H1 (cell line): ENCODE results near the gene IPO11. TPM values are rescaled to one million over a fixed set of nuclear protein-coding genes. Genes with fewer than 3 reads are reported as not detected.

Experiments
- CTCF ChIA-PET: fragments of 300-600 bp; sonication (Branson Sonifier 250); formaldehyde crosslinking; loops from one replicate; lab custom pipeline; 2021; ENCODE audit not compliant: partially characterized antibody; lab: Charles Lee
- POLR2A ChIA-PET: fragments of 300-600 bp; sonication (Branson Sonifier 250); formaldehyde crosslinking; loops from one replicate; lab custom pipeline; 2021; ENCODE audit warnings: inconsistent platforms; ENCODE audit not compliant: partially characterized antibody; lab: Charles Lee
- DNase-seq, 2 experiments: peaks; one replicate each; pipeline versions ENCODE4 v3.0.0 to v3.0.0-alpha.2; 2010 to 2022; ENCODE audit warnings: low spot score in 2 of 2, low read depth in 1 of 2, mixed read lengths in 1 of 2
- FAIRE-seq: peaks from 2 replicates; lab custom pipeline; 2011; peaks lifted over from hg19 to GRCh38; lab: Jason Lieb, UNC
- H2AFZ ChIP-seq: 2 replicates; pipeline ENCODE4 v1.8.1; 2012; ENCODE audit warnings: low read length, inconsistent platforms
- H2AK5ac ChIP-seq: 2 replicates; pipeline ENCODE4 v1.6.1; 2013; ENCODE audit warnings: low read depth, low read length
- H2BK120ac ChIP-seq: replicated peaks from 2 replicates; pipeline ENCODE3; 2013; ENCODE audit warnings: low read depth, low read length, inconsistent platforms
- H2BK12ac ChIP-seq: 2 replicates; pipeline ENCODE4 v1.6.1; 2013; ENCODE audit warnings: low read depth, low read length
- H2BK15ac ChIP-seq: 2 replicates; pipeline ENCODE4 v1.6.1; 2013; ENCODE audit warnings: low read length
- H2BK20ac ChIP-seq: 2 replicates; pipeline ENCODE4 v1.6.1; 2013; ENCODE audit warnings: low read length
- H2BK5ac ChIP-seq: 2 replicates; pipeline ENCODE4 v1.6.1; 2013; ENCODE audit warnings: low read depth, low read length
- H3K14ac ChIP-seq: 2 replicates; pipeline ENCODE4 v1.6.1; 2013; ENCODE audit warnings: inconsistent platforms; ENCODE audit not compliant: insufficient read length
- H3K18ac ChIP-seq: 2 replicates; pipeline ENCODE4 v1.6.1; 2013; ENCODE audit warnings: low read length; ENCODE audit errors: extremely low read depth
- H3K23ac ChIP-seq: 2 replicates; pipeline ENCODE4 v1.6.1; 2013; ENCODE audit warnings: inconsistent platforms; ENCODE audit not compliant: insufficient read length
- H3K23me2 ChIP-seq: 2 replicates; pipeline ENCODE4 v1.6.1; 2013; ENCODE audit warnings: low read depth, low read length
- H3K27ac ChIP-seq: 2 replicates; pipeline ENCODE4 v1.6.1; 2011; ENCODE audit warnings: low read depth, low read length, inconsistent platforms
- H3K27me3 ChIP-seq, 4 experiments: replicated peaks in 1 of 4; 1 replicate in 1 of 4; 2 replicates in 3 of 4; pipeline versions ENCODE4 v1.6.1 to v1.8.1; 2011 to 2013; ENCODE audit warnings: low read length in 3 of 4, mild to moderate bottlenecking in 3 of 4, inconsistent platforms in 2 of 4, mixed read lengths in 2 of 4, moderate library complexity in 1 of 4; ENCODE audit not compliant: control insufficient read depth in 3 of 4, insufficient read depth in 3 of 4; ENCODE audit errors: extremely low read depth in 1 of 4
- H3K36me3 ChIP-seq, 4 experiments: 2 replicates each; pipeline versions ENCODE4 v1.6.1 to v1.8.1; 2011 to 2013; ENCODE audit warnings: mild to moderate bottlenecking in 4 of 4, low read length in 3 of 4, moderate library complexity in 2 of 4, control low read depth in 1 of 4, inconsistent platforms in 1 of 4; ENCODE audit not compliant: insufficient read depth in 4 of 4, control insufficient read depth in 2 of 4
- H3K4ac ChIP-seq: replicated peaks from 2 replicates; pipeline ENCODE3; 2013; ENCODE audit warnings: low read length, low read depth, mixed read lengths, inconsistent platforms; ENCODE audit not compliant: insufficient read length
- H3K4me1 ChIP-seq, 4 experiments: replicated peaks in 1 of 4; 1 replicate in 1 of 4; 2 replicates in 3 of 4; pipeline versions ENCODE4 v1.6.1 to v1.8.1; 2011 to 2013; ENCODE audit warnings: low read length in 3 of 4, inconsistent platforms in 2 of 4, mixed read lengths in 1 of 4; ENCODE audit not compliant: insufficient read depth in 4 of 4, control insufficient read depth in 3 of 4
- H3K4me2 ChIP-seq, 2 experiments: 2 replicates each; pipeline versions ENCODE4 v1.6.1 to v1.8.1; 2011 to 2013; ENCODE audit warnings: low read depth in 2 of 2, low read length in 2 of 2, control low read depth in 1 of 2, inconsistent platforms in 1 of 2, mild to moderate bottlenecking in 1 of 2; ENCODE audit not compliant: insufficient read depth in 1 of 2
- H3K4me3 ChIP-seq, 4 experiments: fragments of 200-600, 300-600 bp in 1 of 4; sonication (generic), shearing (Covaris generic), sonication (Bioruptor Twin) in 1 of 4; 2 replicates each; pipeline versions ENCODE4 v1.5.1 to v1.8.1; 2011 to 2016; ENCODE audit warnings: low read length in 4 of 4, low read depth in 3 of 4, control low read depth in 2 of 4, inconsistent platforms in 2 of 4, mild to moderate bottlenecking in 2 of 4, mixed read lengths in 1 of 4, moderate library complexity in 1 of 4; ENCODE audit not compliant: insufficient read depth in 2 of 4; ENCODE audit errors: extremely low read depth in 1 of 4
- H3K56ac ChIP-seq: replicated peaks from 2 replicates; pipeline ENCODE3; 2013; ENCODE audit warnings: low read depth, mild to moderate bottlenecking, mixed read lengths, low read length, inconsistent platforms; ENCODE audit not compliant: insufficient read length
- H3K79me1 ChIP-seq: 2 replicates; pipeline ENCODE4 v1.6.1; 2013; ENCODE audit warnings: low read depth, low read length, control low read depth
- H3K79me2 ChIP-seq, 2 experiments: 2 replicates each; pipeline versions ENCODE4 v1.6.1 to v1.8.1; 2012 to 2013; ENCODE audit warnings: low read length in 2 of 2, mild to moderate bottlenecking in 2 of 2, inconsistent platforms in 1 of 2; ENCODE audit not compliant: insufficient read depth in 2 of 2, control insufficient read depth in 1 of 2
- H3K9ac ChIP-seq, 4 experiments: replicated peaks in 1 of 4; 1 replicate in 1 of 4; 2 replicates in 3 of 4; pipeline versions ENCODE4 v1.6.1 to v1.8.1; 2011 to 2013; ENCODE audit warnings: low read depth in 3 of 4, low read length in 3 of 4, control low read depth in 2 of 4, mild to moderate bottlenecking in 2 of 4, moderate library complexity in 2 of 4, inconsistent platforms in 1 of 4; ENCODE audit errors: extremely low read depth in 1 of 4
- H3K9me3 ChIP-seq, 2 experiments: 2 replicates each; pipeline versions ENCODE4 v1.6.1 to v1.8.1; 2012 to 2013; ENCODE audit warnings: mild to moderate bottlenecking in 2 of 2, moderate library complexity in 2 of 2, control low read depth in 1 of 2, inconsistent platforms in 1 of 2, low read depth in 1 of 2, low read length in 1 of 2, mixed read lengths in 1 of 2; ENCODE audit not compliant: insufficient read depth in 2 of 2
- H4K20me1 ChIP-seq, 2 experiments: replicated peaks in 1 of 2; 2 replicates each; pipeline versions ENCODE3 to v1.8.1; 2011 to 2013; ENCODE audit warnings: inconsistent platforms in 2 of 2, low read length in 2 of 2, mild to moderate bottlenecking in 1 of 2; ENCODE audit not compliant: insufficient read depth in 2 of 2, control insufficient read depth in 1 of 2
- H4K5ac ChIP-seq: 2 replicates; pipeline ENCODE4 v1.6.1; 2013; ENCODE audit warnings: low read length, low read depth, mixed read lengths, inconsistent platforms; ENCODE audit not compliant: insufficient read length
- H4K8ac ChIP-seq: 2 replicates; pipeline ENCODE4 v1.8.0; 2013; ENCODE audit warnings: mild to moderate bottlenecking, moderate library complexity, low read length, inconsistent platforms; ENCODE audit not compliant: insufficient read depth; ENCODE audit errors: extremely low read depth
- H4K91ac ChIP-seq: replicated peaks from 2 replicates; pipeline ENCODE3; 2013; ENCODE audit warnings: low read length, mixed read lengths, inconsistent platforms; ENCODE audit not compliant: insufficient read length
- BRCA1 ChIP-seq: IDR thresholded peaks from 2 replicates; pipeline ENCODE4 v1.6.1; 2012; ENCODE audit warnings: low read depth, low read length, improper control_type of control experiment
- CHD1 ChIP-seq: IDR thresholded peaks from 2 replicates; pipeline ENCODE4 v1.6.1; 2012; ENCODE audit warnings: low read depth, low read length, improper control_type of control experiment
- FOSL1 ChIP-seq: IDR thresholded peaks from 2 replicates; pipeline ENCODE4 v1.6.1; 2011; ENCODE audit warnings: mild to moderate bottlenecking, low read depth, low read length, moderate library complexity; ENCODE audit not compliant: insufficient read depth
- GABPA ChIP-seq: IDR thresholded peaks from 2 replicates; pipeline ENCODE4 v1.6.1; 2011; ENCODE audit warnings: mild to moderate bottlenecking, low read length, moderate library complexity, borderline replicate concordance; ENCODE audit not compliant: insufficient read depth
- RFX5 ChIP-seq: IDR thresholded peaks from 2 replicates; pipeline ENCODE4 v1.6.1; 2011; ENCODE audit warnings: low read depth, low read length, improper control_type of control experiment, borderline replicate concordance
- polyA plus RNA-seq, 7 experiments: library from polyadenylated mRNA; depleted of rRNA in 3 of 7; stranded (reverse) in 5 of 7; unstranded in 2 of 7; fragments of >200 nt in 5 of 7; fragments of 200-250 nt in 2 of 7; gene quantifications; 1 replicate in 5 of 7; 2 replicates in 1 of 7; 4 replicates in 1 of 7; pipeline versions ENCODE4 v1.2.1 to v1.2.3, GENCODE V29; 2011 to 2013; ENCODE audit warnings: missing spikeins in 2 of 7, mixed read lengths in 2 of 7
- total RNA-seq: library from RNA; stranded (reverse); fragmentation: NEBNext Ultra II Directional; extraction: Animal tissue kit (Norgen Biotek cat#: 25700); gene quantifications from 2 replicates; pipeline ENCODE4 v1.2.1, GENCODE V29; 2021

The IPO11 gene
- total and polyA plus RNA-seq, 2 of the 8 experiments (the other 6 are each of a cell fraction or from before 2014, with no cell fraction given), result 23.6 to 64.4 TPM

DNA sequence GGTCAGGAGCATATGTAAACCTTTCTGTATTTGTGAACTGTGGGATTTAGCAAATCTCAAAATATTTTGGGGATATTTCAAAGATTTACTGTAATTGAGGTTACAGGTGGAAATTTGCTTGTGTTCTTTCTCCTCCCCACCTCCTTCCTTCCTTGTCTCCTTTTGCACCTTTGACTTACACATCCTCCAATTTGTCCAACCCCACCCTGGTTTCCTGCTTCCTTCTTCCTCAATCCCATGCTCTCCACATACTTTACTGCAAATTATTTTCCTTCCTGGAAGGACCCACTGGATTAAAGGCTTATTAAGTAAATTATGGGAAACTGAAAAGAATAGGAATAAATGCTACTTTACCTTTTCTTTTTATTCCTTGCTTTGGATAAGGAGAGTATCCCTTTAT is 91.6 kb downstream of the IPO11 start:
- H3K23ac ChIP-seq, result no peak overlapping the region
- H2BK20ac ChIP-seq, result no peak overlapping the region
- DNase-seq (no peak), FAIRE-seq (no peak)
- H4K5ac ChIP-seq, result no peak overlapping the region
- H4K8ac ChIP-seq, result no peak overlapping the region
- no peaks in the 10 kb centered on the region for H3K79me1 ChIP-seq
- no peak overlapping the region for H3K56ac ChIP-seq
- H3K14ac ChIP-seq, result no peak overlapping the region
- no peak overlapping the region for H3K4ac ChIP-seq
- no peak overlapping the region for H2BK5ac ChIP-seq
- H3K18ac ChIP-seq, result no peak overlapping the region
- H4K20me1 ChIP-seq, result peaks cover 0 to 1% of the 10 kb centered on the region in 2 experiments
- POLR2A ChIA-PET, result no interaction called here
- H3K4me1 ChIP-seq, result no peaks in the 10 kb centered on the region
- no peak overlapping the region for H3K9ac ChIP-seq
- no peaks in the 10 kb centered on the region for H3K79me2 ChIP-seq
- no peak overlapping the region for H2AFZ ChIP-seq
- H2AK5ac ChIP-seq, result no peak overlapping the region
- H3K36me3 ChIP-seq, result peaks cover 0 to 19% (median 4%) of the 10 kb centered on the region in 4 experiments; a peak in 2 of 8 replicates
- CTCF ChIA-PET, result no interaction called here
- no peak overlapping the region for H2BK15ac ChIP-seq
- H3K27ac ChIP-seq, result no peak overlapping the region
- H3K9me3 ChIP-seq, result 0 out of 4 replicates have a peak, but pooled peaks cover 0 to 2% of the 10 kb centered on the region in 2 experiments
- no peaks in the 10 kb centered on the region for H3K23me2 ChIP-seq
- no peak overlapping the region for H4K91ac ChIP-seq
- no peak overlapping the region for H3K4me3 ChIP-seq
- no peak for TF ChIP-seq GABPA
- no peak for TF ChIP-seq RFX5
- no peak for TF ChIP-seq FOSL1
- TF ChIP-seq CHD1, result no peak
- no peak for TF ChIP-seq BRCA1
- TF ChIP-seq, all 59 proteins: peak for 0
- no peak overlapping the region for H2BK12ac ChIP-seq
- no peak overlapping the region for H2BK120ac ChIP-seq
- no peaks in the 10 kb centered on the region for H3K27me3 ChIP-seq
- H3K4me2 ChIP-seq, result no peak overlapping the region
